Esophagus squamous epithelium (tissue), 4 donors: ENCODE measurements around the gene FMNL3.

ENCODE experiments used
- POLR2A ChIP-seq, 4 donors: fragments of 450-650 bp; IDR thresholded peaks; one replicate each; pipeline ENCODE4 v1.6.1; 2017; ENCODE audit warnings: antibody characterized with exemption in 4 of 4, mild to moderate bottlenecking in 4 of 4, moderate library complexity in 3 of 4
- TF ChIP-seq, protein P1 (sequence below), 6 experiments: fragments of 450-650 bp in 4 of 6; fragments of 200-600 bp in 2 of 6; sonication (generic) in 2 of 6; IDR thresholded peaks; one replicate each; pipeline ENCODE4 v1.5.1; 2016 to 2019; ENCODE audit warnings: antibody characterized with exemption in 6 of 6, mild to moderate bottlenecking in 4 of 6, moderate library complexity in 4 of 6

- TF ChIP-seq POLR2A (IDR thresholded peaks at IDR 0.05): no peak
- TF ChIP-seq, protein P1, sequence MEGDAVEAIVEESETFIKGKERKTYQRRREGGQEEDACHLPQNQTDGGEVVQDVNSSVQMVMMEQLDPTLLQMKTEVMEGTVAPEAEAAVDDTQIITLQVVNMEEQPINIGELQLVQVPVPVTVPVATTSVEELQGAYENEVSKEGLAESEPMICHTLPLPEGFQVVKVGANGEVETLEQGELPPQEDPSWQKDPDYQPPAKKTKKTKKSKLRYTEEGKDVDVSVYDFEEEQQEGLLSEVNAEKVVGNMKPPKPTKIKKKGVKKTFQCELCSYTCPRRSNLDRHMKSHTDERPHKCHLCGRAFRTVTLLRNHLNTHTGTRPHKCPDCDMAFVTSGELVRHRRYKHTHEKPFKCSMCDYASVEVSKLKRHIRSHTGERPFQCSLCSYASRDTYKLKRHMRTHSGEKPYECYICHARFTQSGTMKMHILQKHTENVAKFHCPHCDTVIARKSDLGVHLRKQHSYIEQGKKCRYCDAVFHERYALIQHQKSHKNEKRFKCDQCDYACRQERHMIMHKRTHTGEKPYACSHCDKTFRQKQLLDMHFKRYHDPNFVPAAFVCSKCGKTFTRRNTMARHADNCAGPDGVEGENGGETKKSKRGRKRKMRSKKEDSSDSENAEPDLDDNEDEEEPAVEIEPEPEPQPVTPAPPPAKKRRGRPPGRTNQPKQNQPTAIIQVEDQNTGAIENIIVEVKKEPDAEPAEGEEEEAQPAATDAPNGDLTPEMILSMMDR (IDR thresholded peaks at IDR 0.05): no peak
Observed at GRCh38 chr12:49667325-49668090, 39.7 kb downstream of the FMNL3 start.
